EL (cell line): ENCODE measurements around the gene ZNF638.
A peak's percentile ranks its signal among the peaks of the same experiment; 100 is the strongest.

Source experiments
- DNase-seq: peaks from one replicate; pipeline ENCODE4 v3.0.0-alpha.2; 2016

Gene ZNF638

DNA sequence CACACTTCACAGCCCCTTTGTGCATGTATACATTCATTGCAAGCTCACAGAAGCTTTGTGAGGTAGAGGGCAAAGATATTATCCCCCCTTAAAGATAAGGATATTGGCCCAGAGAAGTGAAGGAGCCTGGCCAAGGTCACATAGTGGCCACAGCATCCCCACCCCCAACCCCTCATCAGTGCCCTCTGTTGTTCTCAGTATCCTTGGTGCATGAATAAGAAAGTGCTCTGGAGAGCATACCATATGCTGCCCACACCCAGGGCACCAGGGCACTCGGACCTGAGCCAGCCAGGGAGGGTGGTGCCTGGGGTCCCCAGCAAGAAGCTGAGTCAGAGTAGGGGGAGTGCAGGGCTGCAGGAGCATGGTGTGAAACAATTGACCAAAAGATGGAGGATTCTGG lies 125.0 kb downstream of the ZNF638 start:
- DNase-seq, result no peak

DNA sequence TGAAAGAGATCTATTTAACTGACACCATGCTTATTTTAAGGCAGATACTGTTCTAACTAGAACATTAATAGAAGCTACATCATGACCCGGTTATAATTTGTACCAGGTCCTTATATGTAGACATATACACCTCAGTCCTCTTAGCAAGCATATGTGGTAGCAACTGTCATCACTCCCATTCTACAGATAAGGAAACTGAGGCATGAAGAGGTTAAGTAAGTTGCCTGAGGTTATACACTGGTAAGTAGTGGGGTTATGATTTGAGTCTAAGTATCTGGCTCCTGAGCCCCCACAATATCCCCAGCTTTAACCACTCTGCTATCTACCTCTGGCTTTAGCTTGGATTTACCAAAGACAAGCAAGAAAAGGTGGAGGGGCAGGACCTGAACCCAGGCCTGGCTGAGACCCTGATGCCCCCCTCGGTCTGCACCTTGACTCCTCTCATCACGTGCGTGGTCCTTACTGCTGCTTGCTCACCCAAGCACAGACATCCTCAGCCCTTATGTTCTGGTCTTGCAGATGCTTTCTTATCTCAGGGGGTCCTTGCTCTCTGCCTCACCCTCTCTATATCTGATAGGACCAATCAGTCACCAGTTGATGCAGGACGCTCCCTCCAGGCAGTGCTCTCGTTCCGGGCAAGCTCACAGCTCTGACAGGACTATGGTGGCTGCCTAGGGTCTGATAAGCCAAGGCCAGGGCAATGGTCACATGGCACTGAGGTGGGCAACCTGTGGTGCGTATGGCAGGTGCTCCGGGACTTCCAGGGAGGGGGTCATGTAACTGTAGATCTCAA lies 125.7 kb downstream of the ZNF638 start:
- no peak for DNase-seq

DNA sequence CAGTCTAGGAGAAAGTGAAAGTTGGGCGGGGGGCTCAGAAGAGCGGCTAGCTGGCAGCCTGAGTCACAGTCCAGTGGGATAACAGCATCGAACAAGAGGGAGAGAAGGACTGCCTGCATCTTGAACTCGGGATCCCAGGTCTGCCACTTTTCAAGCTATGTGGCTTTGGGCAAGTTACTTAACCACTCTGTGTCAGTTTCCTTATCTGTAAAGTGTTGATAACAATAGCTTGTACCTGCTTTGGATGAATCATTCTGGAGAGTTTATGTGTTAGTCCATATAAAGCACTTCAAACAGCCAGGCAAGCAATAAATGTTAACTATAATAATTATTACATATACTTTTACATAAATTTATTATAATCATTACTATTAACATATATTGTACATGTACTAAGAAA lies 126.3 kb downstream of the ZNF638 start:
- no peak for DNase-seq

DNA sequence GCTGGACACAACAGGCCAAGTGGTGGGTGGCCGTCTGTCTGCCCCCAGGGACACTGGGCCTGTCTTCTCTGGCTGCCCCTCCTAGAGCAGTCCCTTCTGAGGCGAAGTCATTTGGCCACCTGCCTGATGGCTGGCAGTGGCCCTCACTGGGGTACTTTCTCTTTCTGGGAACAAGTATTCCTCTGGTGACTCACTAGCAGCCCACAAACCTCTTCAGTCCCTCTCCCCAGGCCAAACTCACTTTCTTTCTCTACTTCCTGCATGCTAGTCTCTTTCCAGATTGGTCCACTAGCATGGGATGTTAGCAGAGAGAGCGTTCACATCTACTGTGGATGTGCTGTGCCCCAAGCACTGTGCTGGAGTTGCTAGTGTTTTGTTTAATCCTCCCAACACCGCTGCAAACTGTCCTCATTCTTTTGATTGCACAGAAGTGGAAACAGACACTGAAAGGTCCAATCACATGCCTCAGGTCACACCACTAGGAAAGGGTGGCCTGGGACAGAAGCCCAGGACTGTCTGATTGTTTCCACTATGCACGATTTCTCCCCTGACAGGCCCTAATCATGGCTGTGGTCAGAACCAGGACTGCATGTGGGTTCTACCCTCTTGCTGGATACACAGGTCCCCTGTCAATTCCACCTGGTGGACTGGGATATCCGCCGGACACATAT lies 127.0 kb downstream of the ZNF638 start:
- DNase-seq, result peak; percentile 78

DNA sequence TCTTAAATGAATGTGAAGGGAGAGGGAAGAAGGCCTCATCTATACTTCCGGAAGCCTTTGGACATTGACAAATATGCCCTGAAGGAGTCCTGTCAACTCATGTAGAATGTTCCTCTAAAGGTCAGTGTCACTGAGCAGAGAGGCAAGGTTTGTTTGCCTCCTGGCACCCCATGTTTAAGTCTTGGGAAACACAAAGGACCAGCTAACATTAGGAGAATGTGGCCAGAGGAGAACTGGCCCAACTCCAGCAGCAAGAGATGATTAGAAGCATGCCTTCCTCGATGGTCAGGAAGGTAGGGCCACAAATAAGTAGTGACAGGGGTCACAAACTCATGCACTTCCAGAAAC lies 127.5 kb downstream of the ZNF638 start:
- DNase-seq, result no peak

DNA sequence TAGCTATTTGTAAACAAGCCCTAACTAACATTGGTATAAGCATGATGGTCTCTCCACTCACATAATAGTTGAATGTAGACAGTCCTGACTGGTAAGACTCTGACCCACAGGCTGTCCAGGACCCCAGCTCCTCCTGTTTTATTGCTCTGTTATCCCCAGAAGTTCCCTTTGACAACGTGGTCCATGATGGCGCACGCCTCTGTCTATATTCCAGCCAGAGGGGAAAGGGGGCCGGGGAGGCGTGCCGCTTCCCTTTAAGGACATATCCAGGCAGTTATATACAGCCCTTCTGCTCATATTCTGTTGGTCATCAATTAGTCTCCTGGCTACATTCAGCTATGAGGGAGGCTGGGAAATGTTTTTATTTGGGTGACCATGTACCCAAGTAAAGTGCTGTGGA lies 128.5 kb downstream of the ZNF638 start:
- no peak for DNase-seq

DNA sequence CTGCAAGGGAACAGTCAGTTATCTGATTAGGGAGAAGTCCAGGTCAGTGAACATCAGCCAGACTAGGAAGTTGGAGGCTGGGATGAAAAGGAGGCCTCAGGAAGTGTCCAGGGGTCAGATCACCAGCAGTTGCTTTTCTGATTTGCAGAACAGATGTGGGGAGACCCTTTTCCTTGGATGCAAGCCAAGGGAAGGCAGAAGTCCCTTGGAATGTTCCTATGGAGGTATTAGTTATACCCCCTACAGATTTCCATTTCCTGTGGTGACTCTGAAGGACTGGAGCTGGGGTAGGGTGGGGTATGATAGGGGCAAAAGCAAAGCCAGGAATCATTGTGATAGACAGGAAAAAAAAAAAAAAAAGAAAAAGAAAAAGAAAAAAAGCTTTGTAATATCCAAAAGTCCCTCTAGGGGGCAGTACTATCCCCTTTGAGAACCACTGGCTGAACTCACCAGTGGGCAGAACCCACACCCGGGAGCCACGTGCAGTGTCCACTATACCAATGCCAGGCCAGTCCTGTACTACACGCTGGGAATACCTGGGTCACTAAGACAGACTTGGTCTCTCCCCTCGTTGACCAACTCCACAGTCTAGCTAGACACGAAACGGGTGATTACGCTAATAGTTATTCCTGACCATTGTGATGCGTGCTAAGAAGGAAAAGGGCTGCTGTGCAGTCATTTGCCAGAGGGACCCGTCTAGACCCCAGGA lies 129.2 kb downstream of the ZNF638 start:
- DNase-seq, result peak; percentile 38

DNA sequence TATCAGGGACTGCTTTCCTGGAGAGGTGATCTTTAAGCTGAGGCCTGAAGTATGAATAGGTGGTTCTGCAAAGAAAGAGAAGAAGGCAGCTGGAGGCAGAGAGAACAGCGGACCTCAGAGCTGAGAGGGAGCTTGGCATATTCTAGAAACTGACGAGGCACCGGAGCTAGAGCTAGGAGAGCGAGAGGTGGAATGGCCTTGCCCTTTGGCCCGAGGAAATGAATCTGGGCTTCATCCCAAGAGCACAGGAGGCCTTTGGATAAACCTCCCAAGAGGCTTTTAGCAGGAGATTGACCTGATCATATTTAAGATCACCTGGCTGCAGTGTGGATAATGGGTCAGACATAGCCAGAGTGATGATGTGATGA lies 129.7 kb downstream of the ZNF638 start:
- no peak for DNase-seq

DNA sequence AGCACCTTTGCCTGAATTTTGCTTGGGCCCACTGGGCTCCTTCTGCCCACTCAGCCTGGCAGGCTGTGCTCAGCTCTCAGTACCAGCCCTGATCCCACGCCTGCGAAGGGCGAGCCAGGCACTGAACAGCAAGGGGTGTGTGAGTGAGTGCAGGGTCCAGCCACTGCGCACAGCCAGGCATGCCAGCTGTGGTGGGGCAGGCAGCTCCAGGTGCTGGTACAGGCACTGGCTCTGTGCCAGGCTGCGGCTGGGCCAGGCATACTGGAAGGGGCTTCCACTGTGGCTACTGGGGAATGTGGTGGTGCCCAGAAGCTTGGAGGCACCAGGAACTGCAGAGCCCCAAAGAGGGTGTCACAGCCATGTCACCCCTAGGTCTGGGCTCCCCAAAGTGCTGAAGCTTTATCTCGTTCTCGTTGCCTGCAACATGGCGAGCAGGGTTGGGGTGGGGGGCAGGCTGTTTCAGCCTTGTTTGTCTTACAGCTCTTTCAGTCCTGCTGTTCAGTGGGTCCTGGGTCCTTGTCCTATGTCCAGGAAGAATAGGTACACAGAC lies 130.5 kb downstream of the ZNF638 start:
- no peak for DNase-seq

DNA sequence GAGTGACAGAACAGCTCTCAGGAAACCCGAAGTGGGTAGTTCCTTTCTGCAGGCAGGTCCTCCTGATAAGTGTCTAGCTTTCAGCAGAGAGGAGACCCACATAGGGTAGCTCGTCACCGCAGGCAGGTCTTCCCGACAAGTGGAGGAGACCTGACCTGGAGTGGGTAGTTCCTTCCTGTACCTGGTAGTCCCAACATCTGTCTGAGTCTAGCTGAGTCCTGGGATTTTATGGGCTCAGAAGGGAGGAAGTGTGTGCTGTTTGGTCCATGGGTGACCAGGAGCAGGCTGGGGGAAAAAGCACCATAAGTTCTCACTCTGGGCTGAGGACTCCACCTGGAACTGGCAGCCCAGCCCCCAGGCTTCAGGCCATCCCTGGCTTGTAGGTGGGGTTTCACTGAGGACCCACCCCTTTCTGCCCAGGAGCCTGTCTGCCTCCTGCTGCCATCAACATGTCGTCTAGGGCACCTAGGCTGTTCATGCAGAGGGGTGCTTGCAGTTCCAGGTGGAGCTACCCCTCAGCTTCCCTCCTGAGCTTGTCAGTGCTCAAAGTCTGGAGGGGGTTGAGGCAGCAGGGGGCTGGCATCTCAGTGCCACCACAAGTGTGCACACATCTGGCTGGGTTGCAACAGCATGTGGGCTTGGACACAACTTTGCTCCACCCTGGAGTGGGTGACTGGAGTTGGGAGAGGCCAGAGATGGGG lies 131.2 kb downstream of the ZNF638 start:
- DNase-seq, result no peak

DNA sequence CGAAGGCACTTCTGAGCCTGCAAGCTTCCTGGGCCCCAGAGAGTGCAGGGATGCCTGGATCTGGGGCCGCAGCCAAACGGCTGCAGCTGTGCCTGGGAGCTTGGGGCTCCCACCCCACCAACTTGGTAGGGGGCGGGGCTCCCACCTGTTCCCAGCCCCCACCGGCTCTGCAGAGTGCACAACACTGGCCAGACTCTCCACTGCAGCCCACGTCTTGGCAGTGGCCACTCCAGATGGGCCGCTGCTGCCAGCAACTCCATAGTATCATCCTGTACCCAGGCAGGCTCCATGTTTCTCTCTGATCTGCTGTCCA lies 131.7 kb downstream of the ZNF638 start:
- DNase-seq, result no peak

DNA sequence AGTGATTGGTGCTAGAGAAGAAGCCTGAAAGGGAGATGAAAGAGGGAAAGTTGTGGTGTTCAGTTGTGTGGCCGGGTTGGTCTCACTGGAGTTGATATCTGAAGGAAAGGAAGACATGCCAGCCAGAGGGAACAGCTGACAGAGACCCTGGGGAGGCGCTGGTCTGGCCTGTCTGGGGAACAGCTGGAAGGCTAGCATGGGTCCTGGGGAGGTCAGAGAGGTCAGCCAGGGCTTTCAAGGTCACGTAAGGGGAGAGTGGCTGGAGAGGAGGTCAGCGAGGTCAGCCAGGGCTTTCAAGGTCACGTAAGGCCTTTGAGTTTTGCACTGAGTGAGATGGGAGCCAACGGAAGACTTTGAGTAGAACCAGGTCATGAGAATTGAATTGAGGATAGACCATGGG lies 132.8 kb downstream of the ZNF638 start:
- no peak for DNase-seq

DNA sequence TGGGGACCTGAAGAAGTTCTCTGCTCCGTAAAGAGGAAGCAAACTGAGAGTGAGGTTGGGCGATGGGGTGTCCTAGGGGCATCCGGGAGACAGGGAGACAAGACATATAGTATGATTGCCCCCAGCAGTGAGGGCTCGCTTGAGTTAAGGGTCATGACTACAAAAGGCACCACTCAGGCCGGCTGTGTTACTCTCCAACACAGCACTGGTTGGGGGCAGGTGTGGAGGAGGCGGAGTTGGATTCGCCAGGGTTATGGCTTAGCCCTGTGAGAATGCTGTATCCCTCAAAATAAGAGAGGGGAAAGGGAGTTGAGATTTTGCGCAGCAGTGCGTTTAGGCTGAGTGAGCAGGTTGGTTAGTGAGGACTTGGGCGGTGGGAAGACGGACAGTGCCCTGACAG lies 133.8 kb downstream of the ZNF638 start:
- DNase-seq, result no peak

DNA sequence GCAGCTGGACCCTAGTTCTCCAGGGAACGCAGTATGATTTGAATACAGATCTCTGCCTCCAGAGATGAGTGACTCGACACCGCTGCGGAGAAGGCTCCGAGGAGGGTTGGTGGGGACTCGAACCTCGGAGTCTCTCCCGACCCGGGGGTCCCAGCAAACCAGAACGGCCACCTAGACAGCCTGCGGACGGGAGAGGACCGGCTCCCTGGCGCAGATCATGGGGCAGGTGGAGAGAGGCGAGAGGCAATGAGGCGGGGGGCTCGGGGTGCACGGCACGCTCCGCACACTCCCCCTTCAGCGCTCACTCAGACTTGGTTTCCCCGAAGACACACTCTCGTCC lies 134.3 kb downstream of the ZNF638 start:
- no peak for DNase-seq

DNA sequence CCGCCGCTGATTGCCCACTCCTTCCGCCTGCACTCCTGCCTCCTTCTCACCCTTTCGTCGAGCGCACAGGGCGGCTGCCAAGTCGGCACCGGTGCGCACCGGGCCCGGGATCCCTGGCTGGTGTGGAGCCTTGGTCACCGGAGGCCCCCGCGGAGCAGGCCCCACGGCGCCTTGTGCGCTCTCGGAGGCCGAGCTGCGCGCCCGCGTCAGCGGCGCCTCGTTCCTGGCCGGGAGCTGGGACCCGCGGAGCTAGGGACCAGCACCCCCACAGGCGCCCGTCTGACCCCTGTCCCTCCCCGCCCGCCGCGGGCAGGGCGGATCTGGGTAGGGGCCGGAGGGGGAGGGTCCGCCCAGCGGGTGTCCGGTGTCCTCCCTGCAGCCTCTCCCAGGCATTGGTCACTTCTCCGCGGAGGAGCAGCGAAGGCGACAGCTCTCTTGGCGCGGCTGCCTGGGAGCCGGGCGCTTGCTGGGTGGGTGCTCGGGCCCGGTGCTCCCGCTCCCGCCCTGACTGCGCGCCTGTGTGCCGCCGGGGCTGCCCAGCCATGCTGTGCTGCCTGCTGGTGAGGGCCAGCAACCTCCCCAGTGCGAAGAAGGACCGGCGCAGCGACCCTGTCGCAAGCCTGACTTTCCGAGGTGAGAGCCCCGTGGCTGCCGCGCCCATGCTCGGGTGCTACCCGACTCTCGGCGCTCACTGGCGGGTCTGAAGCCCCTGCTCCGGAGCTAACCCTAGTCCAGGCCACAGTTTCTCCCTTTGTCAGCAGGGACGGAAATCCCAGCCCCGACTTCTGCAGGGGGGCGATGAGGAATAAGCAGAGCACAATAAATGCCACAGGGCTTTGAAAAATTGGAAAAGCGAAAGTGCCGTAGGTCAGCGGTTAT lies 135.0 kb downstream of the ZNF638 start:
- DNase-seq, result peak; percentile 56

DNA sequence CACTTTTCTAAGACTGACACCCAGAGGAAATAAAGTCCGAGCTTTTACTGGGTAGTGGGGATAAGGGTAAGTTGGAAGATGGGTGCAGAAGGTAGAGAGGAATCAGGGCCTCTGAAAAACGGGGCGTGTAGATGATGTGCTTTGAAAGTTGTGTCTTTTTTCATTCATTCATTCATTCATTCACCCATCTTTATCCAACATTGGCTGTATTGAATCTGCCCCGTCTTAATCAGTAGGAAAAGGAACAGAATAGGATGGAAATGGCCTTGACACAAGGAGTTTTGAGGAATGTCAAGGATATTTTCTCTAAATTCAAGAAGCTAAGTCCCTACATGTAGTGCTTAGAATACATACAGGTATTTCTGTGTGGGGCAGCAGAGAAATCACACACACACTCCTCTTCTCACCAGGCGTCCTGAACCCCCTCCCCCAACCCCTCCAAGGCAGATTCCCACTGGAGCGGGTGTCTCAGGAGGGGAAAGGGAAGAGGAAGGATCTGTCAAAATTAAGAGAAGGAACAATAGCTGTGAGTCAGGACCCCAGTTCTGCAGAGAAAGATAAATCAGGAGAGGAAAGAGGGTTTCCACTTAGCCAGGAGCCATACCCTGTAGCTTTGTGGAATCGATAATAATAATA lies 135.7 kb downstream of the ZNF638 start:
- DNase-seq, result no peak

DNA sequence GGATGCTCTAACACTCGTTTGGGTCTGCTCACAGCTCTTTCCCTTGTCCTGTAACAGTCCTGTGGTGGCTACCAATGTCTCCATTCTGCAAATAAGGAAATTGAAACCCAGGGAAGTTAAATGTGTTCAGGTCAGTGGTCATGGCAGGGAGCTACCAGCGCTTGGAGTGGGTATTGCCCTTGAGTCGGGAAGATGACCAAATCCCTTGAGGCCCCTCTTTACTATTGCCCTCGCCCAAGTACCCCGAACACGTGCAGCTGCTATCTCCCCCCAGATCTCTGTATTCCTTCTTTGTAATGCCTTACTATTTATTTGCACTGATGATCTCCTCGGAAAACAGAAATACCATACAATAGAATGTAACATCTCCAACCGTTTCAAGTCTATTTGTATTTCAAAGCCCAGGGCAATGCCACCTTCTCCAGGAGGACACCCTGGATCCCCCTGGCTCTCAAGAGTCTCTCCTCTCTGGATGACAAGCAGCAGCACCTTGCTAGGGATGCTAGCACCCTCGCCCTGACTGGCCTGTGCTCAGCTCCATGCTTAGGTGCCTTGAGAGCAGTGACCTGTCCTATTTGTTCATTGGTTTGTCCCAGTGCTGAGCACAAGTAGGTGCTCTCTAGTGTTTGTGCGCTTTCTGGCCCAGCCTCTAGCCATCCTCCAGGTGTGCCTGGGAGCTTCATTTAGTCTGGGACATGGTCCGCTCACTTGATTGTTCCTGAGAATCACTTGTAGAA lies 136.9 kb downstream of the ZNF638 start:
- no peak for DNase-seq

DNA sequence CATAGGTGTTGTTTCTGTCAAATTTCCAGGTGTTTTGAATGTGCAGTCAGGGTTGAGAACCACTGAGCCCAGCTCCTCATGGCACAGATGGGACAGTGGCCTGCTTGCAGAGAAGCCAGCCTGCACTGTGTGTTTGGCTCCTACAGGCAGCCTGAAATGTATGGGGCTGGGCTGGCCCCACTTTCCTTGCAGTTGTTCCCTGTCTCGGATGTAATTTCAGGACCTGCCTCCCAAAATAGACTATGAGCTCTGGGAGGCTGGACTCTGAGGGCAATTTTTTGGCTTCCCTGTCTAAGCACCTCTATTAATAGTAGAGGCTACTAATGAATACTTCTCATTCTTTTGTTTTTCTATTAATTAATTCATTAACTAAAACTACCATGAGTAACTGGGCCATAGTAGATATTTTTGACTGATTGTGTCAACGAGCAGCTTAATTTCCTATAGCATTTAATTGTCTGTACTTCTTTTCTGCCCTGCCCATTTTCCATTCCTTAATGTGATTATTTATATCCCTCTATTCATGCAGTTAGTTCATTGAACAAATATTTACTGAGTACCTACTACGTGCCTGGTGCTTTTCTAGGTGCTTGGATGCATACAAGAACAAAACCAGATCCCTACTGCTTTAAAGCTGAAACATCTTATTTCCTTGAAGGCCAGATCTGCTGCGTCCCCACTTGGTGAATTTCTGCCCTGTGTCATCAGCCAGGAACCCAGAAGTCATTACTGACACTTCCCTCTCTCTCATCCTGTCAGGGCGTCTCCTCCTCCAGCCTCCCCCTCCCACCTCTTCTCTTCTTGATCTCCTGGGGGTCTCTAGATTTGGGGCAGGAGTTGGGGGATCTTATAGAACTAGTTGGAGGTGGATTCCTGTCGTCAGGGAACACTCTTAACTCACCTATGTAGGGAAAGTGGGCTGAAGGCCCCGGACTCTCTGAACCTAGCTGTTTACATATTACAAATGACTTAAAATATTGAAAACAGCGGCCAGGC lies 138.1 kb downstream of the ZNF638 start:
- DNase-seq, result no peak

DNA sequence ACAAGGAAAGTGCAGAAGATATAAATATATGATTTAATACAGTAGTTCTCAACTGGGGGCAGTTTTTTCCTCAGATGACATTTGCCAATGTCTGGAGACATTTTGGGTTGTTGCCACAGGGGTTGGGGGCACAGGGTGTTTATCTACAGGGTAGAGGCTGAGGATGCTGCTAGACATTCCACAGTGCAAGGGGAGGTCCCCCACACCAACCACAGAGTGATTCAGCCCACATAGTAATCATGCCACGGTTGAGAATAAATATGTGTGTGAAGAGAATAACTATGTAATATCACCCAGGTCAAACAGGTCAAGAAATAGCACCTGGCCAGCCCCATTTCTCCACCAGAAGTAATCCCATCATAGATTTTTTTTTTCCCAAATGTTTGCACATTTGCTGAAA lies 139.7 kb downstream of the ZNF638 start:
- peak; percentile 90 for DNase-seq

DNA sequence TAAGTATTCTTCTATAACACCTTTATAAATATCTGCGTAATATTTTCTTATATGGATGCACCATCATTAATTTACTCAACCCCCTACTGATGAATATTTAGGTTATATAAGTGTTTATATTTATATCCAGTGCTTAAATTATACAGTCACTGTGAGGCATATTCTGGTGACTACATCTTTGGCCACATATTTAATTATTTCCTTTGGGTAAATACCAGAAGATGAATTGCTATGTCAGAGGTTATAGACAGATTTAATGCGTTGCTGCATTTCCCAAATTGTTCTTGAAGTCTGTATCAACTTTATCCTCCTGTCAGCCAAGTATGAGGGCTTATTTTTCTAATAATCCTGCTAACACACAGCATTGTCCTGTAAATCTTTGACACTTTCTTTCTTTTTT lies 140.4 kb downstream of the ZNF638 start:
- no peak for DNase-seq
